Esophagus squamous epithelium (tissue), 4 donors: ENCODE results near the gene DUSP23.

Source experiments
- CTCF ChIP-seq, 6 experiments: fragments of 450-650 bp in 4 of 6; fragments of 200-600 bp in 2 of 6; sonication (generic) in 2 of 6; IDR thresholded peaks; one replicate each; pipeline ENCODE4 v1.5.1; 2016 to 2019; ENCODE audit warnings: antibody characterized with exemption in 6 of 6, mild to moderate bottlenecking in 4 of 6, moderate library complexity in 4 of 6
- POLR2A ChIP-seq, 4 donors: fragments of 450-650 bp; IDR thresholded peaks; one replicate each; pipeline ENCODE4 v1.6.1; 2017; ENCODE audit warnings: antibody characterized with exemption in 4 of 4, mild to moderate bottlenecking in 4 of 4, moderate library complexity in 3 of 4

DNA sequence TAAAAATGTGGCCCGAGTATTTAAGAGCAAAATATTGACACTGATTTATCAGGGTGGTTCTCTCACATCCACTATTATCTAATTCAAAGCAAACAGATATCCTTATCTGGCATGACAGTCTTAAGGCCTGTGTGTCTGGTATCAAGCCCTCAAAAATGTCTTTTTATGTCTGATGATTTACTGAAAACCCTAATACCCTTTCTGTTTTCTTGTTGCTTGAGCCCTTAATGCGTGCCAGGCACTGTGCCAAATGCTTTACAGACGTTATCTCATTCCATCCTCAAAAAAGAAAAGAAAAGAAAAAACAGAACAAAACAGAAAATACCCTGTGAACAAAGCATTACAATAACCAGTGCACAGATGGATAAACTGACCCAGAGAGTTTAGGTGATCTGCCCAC lies 5.7 kb downstream of the DUSP23 start:
- TF ChIP-seq CTCF (IDR thresholded peaks at IDR 0.05) (no peak), POLR2A (IDR thresholded peaks at IDR 0.05) (no peak)
